Nephron (organoid): ENCODE data around the gene APBA3.
A peak's percentile ranks its signal among the peaks of the same experiment; 100 is the strongest.

Experiments used
- H3K27ac Mint-ChIP-seq, 3 experiments: 2 replicates each; pipeline ENCODE4 v1.8.0; 2020; ENCODE audit warnings: mixed read lengths in 3 of 3, mild to moderate bottlenecking in 2 of 3, moderate library complexity in 1 of 3
- H3K27me3 Mint-ChIP-seq: 2 replicates; pipeline ENCODE4 v1.8.0; 2021; ENCODE audit warnings: low read depth, mild to moderate bottlenecking, moderate library complexity, mixed read lengths
- H3K36me3 Mint-ChIP-seq: 2 replicates; pipeline ENCODE4 v1.8.0; 2020; ENCODE audit warnings: low read depth, mixed read lengths
- H3K4me1 Mint-ChIP-seq: 2 replicates; pipeline ENCODE4 v1.8.0; 2020; ENCODE audit warnings: mixed read lengths
- H3K4me3 Mint-ChIP-seq, 3 experiments: 2 replicates each; pipeline ENCODE4 v1.8.0; 2020; ENCODE audit warnings: mild to moderate bottlenecking in 3 of 3, mixed read lengths in 3 of 3, moderate library complexity in 2 of 3
- H3K9me3 Mint-ChIP-seq: 2 replicates; pipeline ENCODE4 v1.8.0; 2020; ENCODE audit warnings: mixed read lengths
- TF ChIP-seq, protein P1 (sequence below), 3 experiments: fragments of 200-600 bp; sonication (generic); IDR thresholded peaks; one replicate each; pipeline ENCODE4 v1.5.0; 2021; ENCODE audit warnings: antibody characterized with exemption in 3 of 3; ENCODE audit not compliant: unreplicated experiment in 3 of 3

The APBA3 gene, protein sequence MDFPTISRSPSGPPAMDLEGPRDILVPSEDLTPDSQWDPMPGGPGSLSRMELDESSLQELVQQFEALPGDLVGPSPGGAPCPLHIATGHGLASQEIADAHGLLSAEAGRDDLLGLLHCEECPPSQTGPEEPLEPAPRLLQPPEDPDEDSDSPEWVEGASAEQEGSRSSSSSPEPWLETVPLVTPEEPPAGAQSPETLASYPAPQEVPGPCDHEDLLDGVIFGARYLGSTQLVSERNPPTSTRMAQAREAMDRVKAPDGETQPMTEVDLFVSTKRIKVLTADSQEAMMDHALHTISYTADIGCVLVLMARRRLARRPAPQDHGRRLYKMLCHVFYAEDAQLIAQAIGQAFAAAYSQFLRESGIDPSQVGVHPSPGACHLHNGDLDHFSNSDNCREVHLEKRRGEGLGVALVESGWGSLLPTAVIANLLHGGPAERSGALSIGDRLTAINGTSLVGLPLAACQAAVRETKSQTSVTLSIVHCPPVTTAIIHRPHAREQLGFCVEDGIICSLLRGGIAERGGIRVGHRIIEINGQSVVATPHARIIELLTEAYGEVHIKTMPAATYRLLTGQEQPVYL

DNA sequence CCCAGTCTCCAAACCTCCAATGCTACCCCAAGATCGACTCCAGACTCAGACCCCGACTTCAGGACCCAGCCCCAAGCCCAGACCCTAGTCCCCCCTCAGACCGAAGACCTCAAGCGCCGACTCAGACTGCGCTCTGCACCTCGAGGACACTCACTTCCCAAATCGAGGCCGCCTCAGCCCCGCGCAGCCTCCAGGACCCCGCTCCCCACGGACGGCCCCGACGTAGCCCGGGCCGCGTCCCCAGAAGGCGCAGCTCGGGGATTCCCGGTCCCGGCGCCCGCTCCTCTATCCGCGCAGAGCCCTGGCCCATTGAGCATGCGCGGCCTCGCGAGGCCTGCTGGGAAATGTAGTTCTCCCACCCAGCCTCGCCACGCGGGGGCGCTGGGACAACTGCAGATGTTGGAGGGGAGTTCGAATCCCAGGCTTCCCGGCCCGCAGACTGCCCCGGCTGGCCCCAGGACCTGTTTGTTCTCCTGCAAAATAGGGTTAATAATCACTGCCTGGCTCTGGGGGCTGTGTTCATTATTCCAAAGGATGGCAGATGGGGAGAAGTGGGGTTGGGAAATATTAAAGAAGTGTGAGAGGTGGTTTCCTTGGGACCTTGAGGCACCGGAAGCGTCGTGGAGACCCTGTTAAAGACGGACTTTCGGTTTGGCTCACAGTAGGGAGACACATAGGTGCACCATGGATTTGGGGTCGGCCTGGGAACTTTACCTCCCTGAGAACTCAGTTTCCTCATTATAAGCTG is at the start of gene APBA3:
Gene APBA3 (minus strand): TSS at position 311 of the 748 bp plus-strand sequence. CDS start 1,428 bp downstream, outside the sequence.
- Mint-ChIP-seq H3K9me3 (no peaks in the 10 kb centered on the region), H3K27me3 (peaks cover 5% of the 10 kb centered on the region), H3K27ac (peak within 1 kb of the TSS; percentile 99 to 100 (median 100)), H3K4me3 (peak within 1 kb of the TSS; percentile 98 to 99 (median 99)), H3K36me3 (peaks cover 10% of the 10 kb centered on the region), H3K4me1 (peaks cover 21% of the 10 kb centered on the region)
- TF ChIP-seq, protein P1, sequence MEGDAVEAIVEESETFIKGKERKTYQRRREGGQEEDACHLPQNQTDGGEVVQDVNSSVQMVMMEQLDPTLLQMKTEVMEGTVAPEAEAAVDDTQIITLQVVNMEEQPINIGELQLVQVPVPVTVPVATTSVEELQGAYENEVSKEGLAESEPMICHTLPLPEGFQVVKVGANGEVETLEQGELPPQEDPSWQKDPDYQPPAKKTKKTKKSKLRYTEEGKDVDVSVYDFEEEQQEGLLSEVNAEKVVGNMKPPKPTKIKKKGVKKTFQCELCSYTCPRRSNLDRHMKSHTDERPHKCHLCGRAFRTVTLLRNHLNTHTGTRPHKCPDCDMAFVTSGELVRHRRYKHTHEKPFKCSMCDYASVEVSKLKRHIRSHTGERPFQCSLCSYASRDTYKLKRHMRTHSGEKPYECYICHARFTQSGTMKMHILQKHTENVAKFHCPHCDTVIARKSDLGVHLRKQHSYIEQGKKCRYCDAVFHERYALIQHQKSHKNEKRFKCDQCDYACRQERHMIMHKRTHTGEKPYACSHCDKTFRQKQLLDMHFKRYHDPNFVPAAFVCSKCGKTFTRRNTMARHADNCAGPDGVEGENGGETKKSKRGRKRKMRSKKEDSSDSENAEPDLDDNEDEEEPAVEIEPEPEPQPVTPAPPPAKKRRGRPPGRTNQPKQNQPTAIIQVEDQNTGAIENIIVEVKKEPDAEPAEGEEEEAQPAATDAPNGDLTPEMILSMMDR (IDR thresholded peaks at IDR 0.05; ENCODE audit: unreplicated experiment in 3 of 3), result peak; percentile 45 to 72 (median 47)

DNA sequence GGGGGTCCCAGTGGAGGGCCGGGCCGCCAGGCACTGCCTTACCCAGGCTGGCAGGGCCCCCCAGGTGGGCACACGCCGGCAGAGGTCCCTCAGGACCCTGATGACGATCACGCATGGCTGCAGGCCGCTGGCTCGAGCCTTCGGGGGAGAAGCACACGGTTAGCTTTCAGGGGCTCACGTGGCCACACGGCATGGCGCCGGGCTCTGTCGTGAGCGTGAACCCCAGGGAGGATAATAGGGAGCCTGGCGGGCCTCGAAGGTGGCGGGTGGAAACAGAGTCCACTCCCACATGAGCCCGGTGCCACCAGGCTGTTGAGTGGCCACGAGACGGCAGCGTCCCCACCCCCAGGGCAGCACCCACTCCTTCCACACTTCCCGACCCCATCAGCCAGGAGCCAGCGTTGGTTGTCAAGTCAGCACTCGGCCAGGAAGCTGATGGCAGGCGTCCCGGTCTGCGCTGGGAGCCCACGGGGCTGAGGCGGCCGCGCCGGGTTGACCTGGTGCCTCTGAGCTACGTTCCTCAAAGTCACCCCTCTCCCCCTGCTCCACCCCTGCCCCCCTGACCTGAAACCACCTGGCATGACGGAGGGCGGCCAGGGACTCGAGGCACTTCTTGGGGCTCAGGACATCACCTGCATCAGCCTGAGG is 49.3 kb upstream of the APBA3 start:
- peaks cover 5% of the 10 kb centered on the region for H3K4me1 Mint-ChIP-seq
- no peak overlapping the region for H3K27ac Mint-ChIP-seq
- no peak overlapping the region for H3K4me3 Mint-ChIP-seq
- peaks cover 12% of the 10 kb centered on the region for H3K27me3 Mint-ChIP-seq
- no peaks in the 10 kb centered on the region for H3K9me3 Mint-ChIP-seq
- no peaks in the 10 kb centered on the region for H3K36me3 Mint-ChIP-seq
- TF ChIP-seq, protein P1 (IDR thresholded peaks at IDR 0.05; ENCODE audit: unreplicated experiment in 3 of 3), result no peak

DNA sequence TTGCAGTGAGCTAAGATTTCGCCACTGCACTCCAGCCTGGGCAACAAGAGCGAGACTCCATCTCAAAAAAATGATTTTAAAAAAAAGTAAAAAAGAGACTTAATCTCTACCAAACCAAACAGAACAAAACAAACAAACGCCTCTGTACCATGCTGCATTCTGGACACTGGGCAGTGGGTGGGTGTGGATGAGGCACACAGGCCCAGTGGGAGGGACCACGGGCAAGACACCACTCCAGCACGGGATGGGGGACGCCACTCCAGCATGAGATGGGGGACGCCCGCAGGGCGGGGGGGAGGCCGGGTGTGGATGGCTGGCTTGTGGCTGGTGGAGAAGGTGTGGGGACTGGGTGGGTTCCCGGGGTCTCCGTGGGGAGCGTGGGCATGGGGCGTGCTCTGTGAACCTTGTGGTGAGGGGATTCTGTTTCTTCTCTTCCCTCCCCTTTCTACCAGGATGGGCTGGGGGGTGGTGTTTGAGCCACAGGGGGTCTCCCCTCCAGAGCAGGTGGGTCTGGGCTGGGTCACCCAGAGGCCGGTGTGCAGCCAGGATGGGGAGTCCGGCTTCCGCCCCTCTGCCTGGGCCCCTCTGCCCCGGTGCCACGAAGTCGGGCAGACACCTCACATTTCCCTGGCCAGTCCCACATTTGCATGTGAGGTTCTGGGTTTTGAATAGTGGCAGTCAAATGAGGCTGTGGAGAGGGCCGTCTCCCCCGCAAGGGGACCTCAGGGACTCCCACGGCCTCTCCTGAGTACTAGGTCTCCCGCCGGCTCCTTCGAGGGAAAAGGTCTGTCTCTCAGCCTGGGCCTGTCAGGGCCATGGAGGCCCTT is 48.6 kb upstream of the APBA3 start:
- Mint-ChIP-seq H3K36me3 (no peaks in the 10 kb centered on the region), H3K27ac (no peak overlapping the region), H3K27me3 (peaks cover 12% of the 10 kb centered on the region), H3K4me3 (no peak overlapping the region), H3K4me1 (peaks cover 5% of the 10 kb centered on the region), H3K9me3 (no peaks in the 10 kb centered on the region)
- TF ChIP-seq, protein P1 (IDR thresholded peaks at IDR 0.05; ENCODE audit: unreplicated experiment in 3 of 3), result no peak

DNA sequence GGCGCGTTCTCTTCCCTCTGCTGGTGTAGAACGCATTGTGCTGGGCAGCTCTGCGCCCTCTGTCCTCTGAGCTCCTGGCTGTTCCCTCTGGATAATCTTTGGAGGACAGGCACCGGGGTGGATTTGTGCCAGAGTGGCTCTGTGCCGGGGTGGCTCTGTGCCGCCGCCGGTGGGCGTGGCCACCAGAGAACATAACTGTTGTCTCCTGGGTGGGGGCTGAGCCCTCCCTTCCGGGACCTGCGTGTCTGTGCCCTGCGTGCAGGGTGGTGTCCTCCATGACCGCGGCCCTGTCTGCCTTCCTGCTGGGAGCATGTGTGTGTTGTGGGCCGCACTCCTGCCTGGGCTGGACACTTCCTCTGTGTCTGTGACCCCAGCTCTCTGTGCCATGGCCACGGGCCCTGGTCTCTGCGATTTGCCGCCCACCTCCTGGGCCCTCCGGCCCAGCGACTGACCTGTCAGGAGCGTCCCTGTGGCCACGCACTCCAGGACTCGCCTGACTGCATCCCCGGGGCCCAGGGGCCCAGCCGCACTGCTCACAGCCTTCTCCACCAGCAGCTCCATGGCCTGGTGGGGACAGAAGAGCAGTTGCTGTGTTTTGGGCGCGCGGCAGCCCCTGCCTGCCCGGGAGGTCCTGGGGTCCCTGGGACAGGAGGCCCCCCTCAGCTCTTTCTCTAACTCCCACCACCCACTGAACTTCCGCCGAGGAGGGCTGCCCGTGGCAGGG is 47.1 kb upstream of the APBA3 start:
- Mint-ChIP-seq H3K4me1 (peaks cover 5% of the 10 kb centered on the region), H3K27ac (no peak overlapping the region), H3K9me3 (no peaks in the 10 kb centered on the region), H3K4me3 (no peak overlapping the region), H3K36me3 (no peaks in the 10 kb centered on the region), H3K27me3 (peaks cover 16% of the 10 kb centered on the region)
- TF ChIP-seq, protein P1 (IDR thresholded peaks at IDR 0.05; ENCODE audit: unreplicated experiment in 3 of 3), result no peak
